HepG2 (cell line): ENCODE measurements around the gene CSTB. TPM values are rescaled to one million over a fixed set of nuclear protein-coding genes. Genes with fewer than 3 reads are reported as not detected.

ENCODE experiments used
- ATAC-seq: fragments of 200-7000 bp; cut with Tn5 transposase; 3 replicates; pipeline ENCODE4 v1.9.1; 2020; ENCODE audit warnings: mild to moderate bottlenecking, moderate library complexity
- BruUV-seq: library from RNA; stranded (reverse); fragments of 400-500 nt; replicated peaks from 2 replicates; lab custom pipeline; 2021; lab: Mats Ljungman, UMichigan
- CTCF ChIA-PET: fragments of 300-600 bp; formaldehyde crosslinking; extraction: SDS; loops from one replicate; lab custom pipeline; 2021; ENCODE audit warnings: low total read pairs, inconsistent platforms, low intra/inter-chr PET ratio; lab: Yijun Ruan, JAX
- POLR2A ChIA-PET: fragments of 350-600 bp; sonication (Branson Sonifier 250); formaldehyde crosslinking; loops from one replicate; lab custom pipeline; 2020; ENCODE audit warnings: antibody characterized with exemption, inconsistent platforms; lab: Yijun Ruan, JAX
- DNase-seq: peaks from one replicate; pipeline ENCODE4 v3.0.0-alpha.2; 2015; ENCODE audit warnings: low spot score
- FAIRE-seq: peaks from 3 replicates; lab custom pipeline; 2011; peaks lifted over from hg19 to GRCh38; lab: Jason Lieb, UNC
- H2AFZ ChIP-seq: one replicate; pipeline ENCODE4 v1.6.1; 2011; ENCODE audit warnings: low read length, inconsistent platforms
- H3K27ac ChIP-seq: fragments of 300-600 bp; 3 replicates; pipeline ENCODE4 v1.8.0; 2011; ENCODE audit warnings: mixed run types, mild to moderate bottlenecking, mixed read lengths, low read length, inconsistent platforms; ENCODE audit not compliant: insufficient read depth; ENCODE audit errors: extremely low read length
- H3K27me3 ChIP-seq, 2 experiments: fragments of 200-600 bp in 1 of 2; 2 replicates in 1 of 2; 3 replicates in 1 of 2; pipeline versions ENCODE4 v1.6.0 to v1.8.0; 2011; ENCODE audit warnings: low read length in 2 of 2, mild to moderate bottlenecking in 2 of 2, moderate library complexity in 2 of 2, inconsistent platforms in 1 of 2; ENCODE audit not compliant: insufficient read depth in 2 of 2, control insufficient read depth in 1 of 2
- H3K36me3 ChIP-seq, 2 experiments: fragments of 200-600 bp in 1 of 2; replicated peaks in 1 of 2; 2 replicates in 1 of 2; 3 replicates in 1 of 2; pipeline versions ENCODE4 v1.5.1 to v1.8.0; 2011; ENCODE audit warnings: low read length in 2 of 2, inconsistent platforms in 1 of 2; ENCODE audit not compliant: insufficient read depth in 2 of 2, control insufficient read depth in 1 of 2
- H3K4me1 ChIP-seq: 2 replicates; pipeline ENCODE4 v1.5.1; 2012; ENCODE audit warnings: low read length, inconsistent platforms; ENCODE audit not compliant: insufficient read depth
- H3K4me2 ChIP-seq: 2 replicates; pipeline ENCODE4 v1.6.0; 2011; ENCODE audit warnings: low read depth, low read length, inconsistent platforms
- H3K4me3 ChIP-seq, 3 experiments: fragments of 200-600 bp in 1 of 3; sonication (generic), shearing (Covaris generic) in 1 of 3; replicated peaks in 1 of 3; 2 replicates each; pipeline ENCODE4 v1.5.1; 2011 to 2016; ENCODE audit warnings: low read length in 3 of 3, inconsistent platforms in 2 of 3, low read depth in 2 of 3, mild to moderate bottlenecking in 2 of 3, control low read depth in 1 of 3, mixed read lengths in 1 of 3; ENCODE audit not compliant: insufficient read depth in 1 of 3
- H3K79me2 ChIP-seq: one replicate; pipeline ENCODE4 v1.6.1; 2011; ENCODE audit warnings: low read length, inconsistent platforms; ENCODE audit not compliant: insufficient read depth
- H3K9ac ChIP-seq: 2 replicates; pipeline ENCODE4 v1.6.0; 2011; ENCODE audit warnings: mild to moderate bottlenecking, low read depth, low read length, inconsistent platforms; ENCODE audit not compliant: insufficient read depth
- H3K9me3 ChIP-seq: 2 replicates; pipeline ENCODE4 v1.5.1; 2012; ENCODE audit warnings: mild to moderate bottlenecking, low read length
- H4K20me1 ChIP-seq: 2 replicates; pipeline ENCODE4 v1.6.0; 2011; ENCODE audit warnings: inconsistent platforms, mild to moderate bottlenecking, low read length, moderate library complexity; ENCODE audit not compliant: insufficient read depth
- ETV6 ChIP-seq: sonication (generic); formaldehyde crosslinking; conservative IDR thresholded peaks from 2 replicates; pipeline ENCODE4 v1.4.0; 2020; ENCODE audit warnings: missing genetic modification reagents
- FOXA1 ChIP-seq, 2 experiments: fragments of 450-650 bp in 1 of 2; sonication (generic) in 1 of 2; formaldehyde crosslinking in 1 of 2; IDR thresholded peaks; 2 replicates each; pipeline versions ENCODE4 v1.4.0 to v1.6.1; 2016 to 2020; ENCODE audit warnings: missing genetic modification reagents in 1 of 2
- GFI1 ChIP-seq: sonication (generic); formaldehyde crosslinking; IDR thresholded peaks from 2 replicates; pipeline ENCODE4 v1.5.0; 2020; ENCODE audit warnings: missing genetic modification reagents, mild to moderate bottlenecking, borderline replicate concordance
- SALL1 ChIP-seq: sonication (generic); formaldehyde crosslinking; IDR thresholded peaks from 2 replicates; pipeline ENCODE4 v1.8.0; 2022; ENCODE audit warnings: mild to moderate bottlenecking, missing genetic modification reagents
- SIN3A ChIP-seq: IDR thresholded peaks from 2 replicates; pipeline ENCODE4 v1.6.1; 2011; ENCODE audit warnings: low read depth, mild to moderate bottlenecking, control low read depth, low read length, borderline replicate concordance
- SIX1 ChIP-seq: sonication (generic); formaldehyde crosslinking; IDR thresholded peaks from 2 replicates; pipeline ENCODE4 v1.4.0; 2020; ENCODE audit warnings: missing genetic modification reagents, borderline replicate concordance
- ZNF230 ChIP-seq: sonication (generic); formaldehyde crosslinking; IDR thresholded peaks from 2 replicates; pipeline ENCODE4 v1.4.0; 2020; ENCODE audit warnings: mild to moderate bottlenecking, missing genetic modification reagents
- WGBS: methylation state at CpG from one replicate; pipeline ENCODE4 v1.1.6; 2017; ENCODE audit warnings: low lambda C conversion rate; 5-methylcytosine and 5-hydroxymethylcytosine counted together
- in situ Hi-C: cut with HindIII; loops from 2 replicates; pipeline ENCODE4 v1.10.0; 2017; ENCODE audit warnings: low pct_unique_long_range_greater_than_20kb; ENCODE audit not compliant: extremely low pct_ligation_motif_present
- intact Hi-C: fragments of 100-400 bp; cut with micrococcal nuclease; formaldehyde crosslinking; loops from one replicate; pipeline ENCODE4 v1.10.0; 2022; ENCODE audit not compliant: unreplicated experiment
- polyA plus RNA-seq, 8 experiments: library from polyadenylated mRNA; depleted of rRNA in 3 of 8; stranded (reverse) in 7 of 8; unstranded in 1 of 8; fragments of >200 nt; fragmentation: Illumina TruSeq in 4 of 8; extraction: Trizol in 4 of 8; gene quantifications; 2 replicates each; pipeline versions ENCODE4 v1.2.1 to v1.2.3, GENCODE V29; 2011 to 2016; ENCODE audit warnings: low read depth in 4 of 8, missing spikeins in 1 of 8, mixed read lengths in 1 of 8; ENCODE audit not compliant: insufficient read depth in 1 of 8
- total RNA-seq, 5 experiments: library from RNA; depleted of rRNA; stranded (reverse); fragments of >200 nt; fragmentation: Illumina TruSeq; extraction: Trizol; gene quantifications; 2 replicates each; pipeline ENCODE4 v1.2.3, GENCODE V29; 2016; ENCODE audit warnings: low read depth in 1 of 5
- TF ChIP-seq, protein P1 (sequence below), 2 experiments: sonication (generic) in 1 of 2; formaldehyde crosslinking in 1 of 2; IDR thresholded peaks; 2 replicates each; pipeline versions ENCODE4 v1.4.0 to v1.6.1; 2018 to 2020; ENCODE audit warnings: missing genetic modification reagents in 2 of 2, borderline replicate concordance in 1 of 2, low read depth in 1 of 2, mild to moderate bottlenecking in 1 of 2, missing biosample characterization in 1 of 2
- TF ChIP-seq, protein P2 (sequence below): sonication (generic); formaldehyde crosslinking; IDR thresholded peaks from 2 replicates; pipeline ENCODE4 v1.5.0; 2020; ENCODE audit warnings: missing genetic modification reagents, mild to moderate bottlenecking, borderline replicate concordance

Gene CSTB
- total and polyA plus RNA-seq, 2 of the 13 experiments (the other 11 are each of a cell fraction or from before 2014, with no cell fraction given), result 11.7 to 94.1 TPM

DNA sequence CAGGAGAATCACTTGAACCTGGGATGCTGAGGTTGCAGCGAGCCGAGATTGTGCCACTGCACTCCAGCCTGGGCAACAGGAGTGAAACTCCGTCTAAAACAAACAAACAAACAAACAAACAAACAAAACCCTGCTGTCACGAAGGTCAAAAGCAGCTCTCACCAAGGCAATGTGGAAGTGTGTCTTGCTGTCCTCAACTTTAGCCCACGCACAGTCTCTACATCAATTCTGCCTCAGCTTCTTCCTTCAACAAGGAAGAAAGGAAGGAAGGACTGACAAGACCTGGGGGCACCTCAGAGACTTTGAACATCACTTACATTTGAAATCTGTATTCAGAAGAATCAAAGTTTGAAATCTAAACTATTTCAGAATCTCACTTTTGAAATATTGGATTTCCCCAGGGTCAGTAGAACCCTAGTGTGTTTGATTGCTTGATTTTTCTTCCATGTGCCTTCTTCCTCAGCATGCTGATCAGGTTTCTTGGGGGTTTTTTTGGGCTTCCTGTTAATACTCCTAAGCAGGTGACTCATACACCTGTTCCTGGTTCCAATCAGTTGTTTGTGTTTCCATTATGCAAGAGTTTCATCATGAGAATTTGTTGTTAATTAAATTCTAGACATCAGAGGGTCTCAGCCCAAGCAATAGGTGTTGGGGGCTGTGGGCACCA lies 6.5 kb upstream of the CSTB start:
- in situ Hi-C loops, result no loop called here

DNA sequence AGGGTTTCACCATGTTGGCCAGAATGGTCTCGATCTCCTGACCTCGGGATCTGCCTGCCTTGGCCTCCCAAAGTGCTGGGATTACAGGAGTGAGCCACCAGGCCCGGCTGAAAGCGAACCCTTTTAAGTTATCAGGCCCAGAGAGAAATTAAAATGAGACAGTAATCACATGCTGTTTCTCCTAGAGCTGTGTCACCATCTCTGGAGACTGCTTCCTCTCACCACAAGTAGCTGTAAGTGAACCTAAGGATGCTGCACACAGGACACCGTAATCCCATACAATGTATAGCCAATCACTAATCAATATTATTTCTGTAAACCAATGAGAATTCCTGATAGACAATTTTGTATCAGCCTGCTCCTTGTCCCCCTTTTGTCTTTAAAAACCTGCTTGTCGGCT lies 5.7 kb upstream of the CSTB start:
- 92% methylated on average over 6 of the region's 6 CpGs for WGBS
- H3K9ac ChIP-seq, result no peak overlapping the region
- peaks cover 77% of the 10 kb centered on the region for H3K4me1 ChIP-seq
- no peak for ATAC-seq
- BruUV-seq, result no TSS peak
- no peak overlapping the region for H3K4me2 ChIP-seq
- H3K27me3 ChIP-seq, result no peaks in the 10 kb centered on the region
- no peak overlapping the region for H3K4me3 ChIP-seq
- TF ChIP-seq SALL1 (CRISPR knock-in tag) (no peak), ETV6 (CRISPR knock-in tag) (no peak), SIN3A (no peak)
- TF ChIP-seq, protein P1, sequence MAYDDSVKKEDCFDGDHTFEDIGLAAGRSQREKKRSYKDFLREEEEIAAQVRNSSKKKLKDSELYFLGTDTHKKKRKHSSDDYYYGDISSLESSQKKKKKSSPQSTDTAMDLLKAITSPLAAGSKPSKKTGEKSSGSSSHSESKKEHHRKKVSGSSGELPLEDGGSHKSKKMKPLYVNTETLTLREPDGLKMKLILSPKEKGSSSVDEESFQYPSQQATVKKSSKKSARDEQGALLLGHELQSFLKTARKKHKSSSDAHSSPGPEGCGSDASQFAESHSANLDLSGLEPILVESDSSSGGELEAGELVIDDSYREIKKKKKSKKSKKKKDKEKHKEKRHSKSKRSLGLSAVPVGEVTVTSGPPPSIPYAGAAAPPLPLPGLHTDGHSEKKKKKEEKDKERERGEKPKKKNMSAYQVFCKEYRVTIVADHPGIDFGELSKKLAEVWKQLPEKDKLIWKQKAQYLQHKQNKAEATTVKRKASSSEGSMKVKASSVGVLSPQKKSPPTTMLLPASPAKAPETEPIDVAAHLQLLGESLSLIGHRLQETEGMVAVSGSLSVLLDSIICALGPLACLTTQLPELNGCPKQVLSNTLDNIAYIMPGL (CRISPR knock-in tag; IDR thresholded peaks at IDR 0.05; ENCODE audit: borderline replicate concordance in 1 of 2, low read depth in 1 of 2), result no peak
- TF ChIP-seq, all 625 proteins: peak for 0
- POLR2A ChIA-PET, result no interaction called here
- in situ Hi-C loops, result no loop called here
- FAIRE-seq, result no peak
- H4K20me1 ChIP-seq, result no peaks in the 10 kb centered on the region
- no peaks in the 10 kb centered on the region for H3K9me3 ChIP-seq
- no peak overlapping the region for H3K27ac ChIP-seq
- no peak overlapping the region for H2AFZ ChIP-seq
- intact Hi-C loops, result no loop called here
- CTCF ChIA-PET, result no interaction called here
- no peak for DNase-seq
- no peaks in the 10 kb centered on the region for H3K36me3 ChIP-seq
- H3K79me2 ChIP-seq, result no peaks in the 10 kb centered on the region

More for the DNA sequence above, 6.5 kb upstream of the CSTB start:
- Histone ChIP-seq H2AFZ (no peak overlapping the region), H3K79me2 (no peaks in the 10 kb centered on the region), H4K20me1 (no peaks in the 10 kb centered on the region), H3K27ac (peak overlapping the region; percentile 76), H3K9ac (0 out of 2 replicates have a peak overlapping the region, but pooled peaks have one; percentile 1), H3K27me3 (no peaks in the 10 kb centered on the region), H3K9me3 (no peaks in the 10 kb centered on the region), H3K4me1 (peaks cover 73% of the 10 kb centered on the region), H3K36me3 (no peaks in the 10 kb centered on the region), H3K4me3 (peak overlapping the region in 1 of 3 experiments; percentile 41; a peak in 2 of 6 replicates), H3K4me2 (peak overlapping the region; percentile 62)
- no TSS peak for BruUV-seq
- 54% methylated on average over 5 of the region's 5 CpGs for WGBS
- TF ChIP-seq SIX1 (peak; percentile 2; the same call in 1 of the 2 replicates), GFI1 (CRISPR knock-in tag) (0 out of 2 replicates have a peak, but pooled peaks have one; percentile 3), ZNF230 (CRISPR knock-in tag) (no peak), FOXA1 (IDR thresholded peaks at IDR 0.05) (peak; percentile 41; the same call in 1 of the 2 replicates), FOXA1 (CRISPR knock-in tag; IDR thresholded peaks at IDR 0.05) (no peak)
- TF ChIP-seq, protein P2, sequence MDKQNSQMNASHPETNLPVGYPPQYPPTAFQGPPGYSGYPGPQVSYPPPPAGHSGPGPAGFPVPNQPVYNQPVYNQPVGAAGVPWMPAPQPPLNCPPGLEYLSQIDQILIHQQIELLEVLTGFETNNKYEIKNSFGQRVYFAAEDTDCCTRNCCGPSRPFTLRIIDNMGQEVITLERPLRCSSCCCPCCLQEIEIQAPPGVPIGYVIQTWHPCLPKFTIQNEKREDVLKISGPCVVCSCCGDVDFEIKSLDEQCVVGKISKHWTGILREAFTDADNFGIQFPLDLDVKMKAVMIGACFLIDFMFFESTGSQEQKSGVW (CRISPR knock-in tag), result no peak
- DNase-seq (no peak), ATAC-seq (no peak), FAIRE-seq (no peak)
- intact Hi-C loops, result no loop called here
- ChIA-PET POLR2A (interaction anchor here (0.7 to 1.6 kb wide), 3 partner anchors 9 to 54 kb away, joined by 3 to 18 read pairs (median 4); no protein-coding TSS in a partner anchor), CTCF (no interaction called here)
